ENCODE results near the gene M1AP.
A peak's percentile ranks its signal among the peaks of the same experiment; 100 is the strongest.

M1AP gene

DNA sequence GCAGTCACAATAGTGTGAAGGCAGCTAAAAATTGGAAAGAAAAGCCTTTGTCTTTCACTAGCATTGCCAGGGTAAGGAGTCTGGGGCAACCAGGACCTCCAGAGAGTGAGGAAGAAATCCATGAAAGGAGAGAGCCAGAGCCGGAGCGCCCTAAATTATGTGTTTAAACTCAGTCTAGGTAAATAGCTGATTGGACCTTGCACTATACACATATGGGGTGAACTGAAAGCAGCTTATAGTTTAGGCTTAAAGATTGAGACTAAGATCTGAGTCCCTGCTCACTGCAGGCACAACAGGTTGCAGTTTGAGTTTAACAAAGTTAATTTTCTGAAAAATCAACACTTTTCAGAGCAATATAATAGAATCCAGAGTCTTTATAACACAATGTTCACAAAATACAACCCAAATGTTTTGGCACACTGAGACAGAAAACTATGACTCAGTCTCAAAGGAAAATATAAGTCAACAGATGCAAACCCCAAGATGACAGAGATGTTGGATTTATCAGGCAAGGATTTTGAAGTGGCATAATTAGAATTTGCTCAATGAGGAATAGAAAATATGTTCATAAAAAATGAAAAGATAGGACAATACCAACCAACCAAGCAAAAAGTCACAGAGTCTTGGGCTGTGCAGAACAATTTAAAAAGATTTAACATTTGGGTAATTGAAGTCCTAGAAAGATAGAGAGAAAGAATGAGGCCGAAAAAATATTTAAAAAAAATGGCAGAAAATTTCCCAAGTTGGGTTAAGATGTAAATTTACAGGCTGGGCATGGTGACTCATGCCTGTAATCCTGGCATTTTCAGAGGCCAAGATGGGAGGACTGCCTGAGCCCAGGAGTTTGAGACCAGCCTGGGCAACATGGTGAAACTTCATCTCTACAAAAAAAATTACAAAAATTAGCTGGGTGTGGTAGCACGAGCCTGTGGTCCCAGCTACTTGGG is 54.0 kb downstream of the M1AP start:
- DNase-seq, result no peak

DNA sequence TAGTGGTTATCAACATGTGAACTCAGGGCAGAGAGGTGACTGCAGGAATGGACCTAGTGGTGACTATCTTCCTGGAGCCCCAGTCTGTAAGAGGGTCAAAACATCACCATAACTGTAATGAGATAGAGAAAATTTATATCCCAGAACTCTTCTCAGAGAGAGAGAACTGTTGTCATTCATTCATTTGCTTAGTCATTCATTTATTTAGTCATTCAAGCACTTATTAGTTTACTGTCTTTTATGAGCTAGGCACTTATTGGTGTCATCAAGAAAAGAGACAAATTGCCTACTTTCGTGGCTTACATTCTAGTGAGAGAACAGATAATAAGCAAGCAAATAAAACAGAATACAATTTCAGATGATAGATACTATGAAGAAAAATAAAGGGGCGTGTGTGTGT is 59.5 kb downstream of the M1AP start:
- no peak for DNase-seq

DNA sequence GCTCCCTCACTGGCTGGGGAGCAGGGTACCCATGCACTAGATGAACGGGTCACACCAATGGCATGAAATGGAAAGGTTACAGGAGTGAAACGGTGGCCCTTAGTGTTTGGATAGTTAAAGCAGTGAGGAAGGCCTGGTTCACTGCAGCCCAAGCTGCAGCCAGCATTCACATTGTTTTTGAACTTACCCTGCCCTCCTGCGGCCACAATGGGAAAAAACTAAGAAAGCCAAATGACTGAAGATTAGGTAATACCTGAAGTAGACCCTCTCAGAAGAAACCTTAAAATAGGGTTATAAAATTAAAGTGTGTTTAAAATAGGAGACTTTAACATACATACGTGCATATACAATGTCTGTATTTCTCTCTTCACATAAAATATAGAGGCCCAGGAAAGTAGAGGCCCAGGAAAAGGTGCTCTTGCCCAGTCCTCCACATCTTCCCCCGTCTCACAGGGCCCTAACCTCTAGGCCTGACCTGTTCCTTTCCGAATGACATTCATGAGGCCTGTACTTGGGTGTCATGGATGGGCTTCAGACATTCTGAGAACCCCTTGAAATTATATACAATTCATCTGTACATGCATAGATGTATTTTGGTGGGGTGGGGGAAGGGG is 60.4 kb downstream of the M1AP start:
- peak; percentile 30 to 69 for DNase-seq

DNA sequence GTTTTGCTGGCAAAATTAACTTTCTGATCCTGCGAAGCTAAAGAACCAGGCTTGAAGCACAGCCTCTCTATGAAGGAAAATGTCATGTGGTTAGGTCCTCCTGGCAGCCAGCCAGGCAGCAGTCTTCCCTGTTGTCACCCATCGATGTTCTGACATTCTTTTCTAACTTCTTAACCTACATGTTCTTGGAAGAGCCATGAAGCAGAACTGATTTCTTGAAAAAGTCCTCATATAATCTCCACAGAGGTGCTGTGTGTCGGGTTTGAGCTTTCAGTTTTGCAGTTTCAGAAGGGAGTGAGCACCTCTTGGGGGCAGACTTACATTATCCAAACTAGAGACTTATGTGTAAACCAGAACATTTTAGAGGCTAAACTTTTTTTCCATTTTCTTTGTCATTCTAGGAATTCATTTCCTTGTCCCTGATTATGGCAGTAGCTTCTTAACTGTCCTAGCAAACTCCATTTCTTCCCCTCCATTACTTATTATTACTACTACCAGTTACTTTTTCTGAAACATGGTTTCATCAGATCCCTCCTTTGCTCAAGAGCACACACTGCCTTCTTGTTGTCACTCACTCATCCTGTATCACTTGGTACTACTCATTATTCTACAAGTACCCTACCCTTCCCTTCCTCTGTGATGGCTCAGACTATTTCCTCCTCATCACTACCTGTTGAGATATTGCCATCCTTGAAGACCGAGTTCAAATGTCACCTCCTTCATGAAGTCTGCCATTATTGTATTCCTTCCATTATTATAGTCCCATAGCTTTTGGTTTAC is 62.5 kb downstream of the M1AP start:
- peak in 1 of 2 experiments; percentile 2 for DNase-seq

DNA sequence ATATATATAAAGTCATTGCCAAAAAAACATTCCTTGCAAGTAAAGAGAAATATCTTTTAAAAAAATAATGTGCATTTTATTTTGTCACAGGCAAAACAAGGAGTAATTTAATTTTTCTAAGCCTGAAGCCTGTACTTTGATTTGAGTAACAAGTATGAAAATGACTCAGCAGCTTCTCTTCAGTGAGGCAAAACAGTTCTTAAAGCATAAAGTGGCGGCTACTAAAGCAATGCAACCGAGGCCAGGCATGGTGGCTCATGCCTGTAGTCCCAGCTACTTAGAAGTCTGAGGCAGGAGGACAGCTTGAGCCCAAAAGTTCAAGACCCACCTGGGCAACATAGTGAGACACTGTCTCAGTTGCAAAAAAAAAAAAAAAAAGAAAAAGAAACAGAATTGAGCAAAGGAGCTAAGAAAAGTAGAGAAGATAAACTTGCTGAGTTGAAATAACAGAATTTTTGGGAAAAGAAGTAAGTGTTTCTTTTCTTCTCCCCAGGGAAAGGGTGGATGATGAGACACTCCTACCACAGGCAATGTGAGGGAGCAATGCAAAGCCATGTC is 64.0 kb downstream of the M1AP start:
- DNase-seq, result no peak

DNA sequence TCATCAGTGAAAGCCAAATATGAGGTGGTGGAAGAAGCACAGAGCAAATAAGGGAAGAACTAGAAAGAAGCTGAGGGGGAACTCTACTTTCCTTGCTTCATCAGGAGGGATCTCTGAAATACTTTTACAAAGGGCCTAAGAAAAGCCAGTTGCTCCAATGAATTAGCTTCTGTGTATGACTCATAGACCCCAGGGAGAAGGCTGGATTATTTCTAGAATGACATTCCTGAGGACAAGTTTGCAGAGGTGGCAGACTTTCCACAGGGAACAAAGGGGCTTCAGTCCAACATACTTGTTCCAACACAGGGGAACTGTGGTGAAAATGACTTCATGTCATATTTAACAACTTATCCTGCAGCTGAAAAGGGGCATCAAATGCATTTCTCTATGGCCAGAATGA is 64.6 kb downstream of the M1AP start:
- DNase-seq, result no peak

DNA sequence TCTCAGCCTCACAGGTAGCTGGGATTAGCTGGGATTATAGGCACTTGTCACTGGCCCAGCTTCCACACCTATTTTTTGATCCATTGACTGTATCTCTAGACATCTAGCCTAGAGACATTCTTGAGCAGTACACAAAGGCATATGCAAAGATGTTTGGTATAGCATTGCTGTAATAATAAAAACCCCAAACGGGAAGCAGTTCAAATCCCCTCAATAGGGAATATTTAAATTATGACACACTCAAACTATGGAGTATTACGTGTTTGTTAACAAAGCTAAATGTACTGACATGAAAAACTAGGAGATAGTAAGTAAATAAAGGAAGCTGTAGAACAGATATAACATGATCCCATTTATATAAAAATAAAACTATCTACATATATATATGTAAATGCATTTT is 65.9 kb downstream of the M1AP start:
- no peak for DNase-seq

DNA sequence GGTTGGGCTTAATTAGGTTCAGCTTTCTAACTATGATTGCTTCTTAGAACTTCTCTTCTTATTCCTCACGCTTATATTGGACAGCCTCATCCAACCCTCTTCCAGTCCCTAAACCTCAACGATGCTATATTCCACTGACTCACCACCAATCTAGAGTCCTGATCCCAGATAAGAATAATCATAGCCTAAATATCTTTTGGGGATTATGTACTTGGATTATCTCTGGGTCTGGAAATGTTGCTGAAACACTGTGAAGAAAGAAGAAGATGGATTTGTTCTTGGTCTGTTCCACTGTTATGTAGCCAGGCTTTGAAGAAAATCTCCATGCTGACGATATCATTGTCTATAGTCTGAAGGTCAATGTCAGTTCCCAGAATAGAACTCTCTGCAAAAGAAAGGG is 66.7 kb downstream of the M1AP start:
- no peak for DNase-seq

DNA sequence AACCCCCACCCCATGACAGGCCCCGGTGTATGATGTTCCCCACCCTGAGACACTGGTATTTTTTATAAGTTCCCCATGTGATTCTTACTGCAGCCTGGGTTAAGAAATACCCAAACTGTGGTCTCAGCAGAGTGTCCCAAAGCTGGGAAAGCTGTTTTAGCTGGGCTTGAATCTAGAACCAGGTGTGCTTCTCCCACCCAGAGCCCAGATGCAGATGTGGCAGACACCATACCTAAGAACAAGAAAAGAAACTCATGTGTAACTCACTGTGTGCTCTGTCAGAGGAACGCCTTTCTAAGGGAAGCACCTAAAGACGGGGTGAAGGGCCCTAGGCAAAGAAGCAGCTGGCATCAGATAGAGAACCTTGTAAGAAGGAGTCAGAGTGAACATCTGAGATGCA is 69.7 kb downstream of the M1AP start:
- no peak for DNase-seq

DNA sequence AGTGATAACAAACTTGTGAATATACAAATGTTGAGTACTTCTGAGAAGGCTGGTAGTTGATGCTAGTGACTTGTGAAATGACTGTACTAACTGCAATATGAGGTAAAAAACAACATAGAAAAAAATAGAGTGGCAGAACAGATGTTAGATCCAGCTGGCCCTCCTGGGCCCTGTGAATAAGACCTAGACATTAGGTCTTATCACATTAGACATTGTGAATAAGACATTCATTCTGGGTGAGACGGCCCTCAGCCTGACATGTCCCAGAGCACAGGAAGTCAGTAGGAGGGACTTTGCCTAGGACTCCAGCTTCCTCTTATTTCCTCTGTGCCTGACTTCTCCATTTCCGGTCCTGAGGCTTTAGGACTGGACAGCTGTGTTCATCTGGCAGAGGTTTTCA is 70.7 kb downstream of the M1AP start:
- peak; percentile 8 to 77 for DNase-seq

DNA sequence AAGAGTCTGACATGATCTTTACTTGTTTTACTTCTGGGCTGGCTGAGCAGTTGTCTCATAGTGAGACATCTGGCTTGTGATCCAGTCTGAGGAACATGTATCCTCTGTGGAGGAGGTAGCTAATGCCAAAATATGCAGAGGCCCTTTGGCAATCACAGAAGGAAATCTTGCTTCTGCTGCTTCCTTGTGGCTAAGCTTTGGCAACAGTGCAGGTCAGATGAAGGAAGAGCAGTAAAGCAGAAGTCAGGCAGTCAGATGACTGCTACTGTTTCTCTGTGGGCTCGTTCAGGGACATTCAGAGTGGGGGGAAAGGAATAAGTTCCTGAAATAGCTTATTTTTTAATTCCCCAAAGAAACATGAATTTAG is 71.3 kb downstream of the M1AP start:
- DNase-seq, result peak in 1 of 2 experiments; percentile 60

DNA sequence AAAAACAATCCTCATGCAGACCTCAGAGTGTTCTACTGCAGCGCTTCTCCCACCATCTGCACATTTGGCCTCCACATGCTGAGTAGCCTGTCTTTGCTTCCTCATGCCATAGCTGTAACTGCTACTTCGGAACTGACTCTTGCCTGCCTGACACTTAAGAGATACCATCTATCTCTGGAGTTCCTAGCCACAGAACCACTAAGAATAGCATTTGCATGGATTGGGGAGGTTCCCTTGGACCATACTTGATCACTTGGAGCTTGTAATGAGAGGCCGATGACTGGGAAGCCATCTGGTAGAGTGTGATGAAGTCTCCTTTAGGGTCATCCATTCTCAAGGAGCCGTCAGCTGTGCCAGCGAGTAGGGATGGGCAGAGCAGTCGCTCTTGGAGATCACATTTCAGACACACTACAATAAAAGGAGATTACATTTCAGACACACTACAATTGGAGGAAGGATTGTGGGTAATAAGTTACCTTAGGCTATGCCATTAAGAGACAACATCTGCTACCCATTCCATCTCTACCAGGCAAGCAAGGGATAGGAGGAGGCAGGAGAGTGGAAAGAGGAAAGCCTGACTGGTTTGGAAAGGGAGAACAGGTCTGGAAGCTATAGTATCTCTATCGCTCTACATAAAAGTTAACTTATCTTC is 71.8 kb downstream of the M1AP start:
- peak; percentile 93 to 98 for DNase-seq

DNA sequence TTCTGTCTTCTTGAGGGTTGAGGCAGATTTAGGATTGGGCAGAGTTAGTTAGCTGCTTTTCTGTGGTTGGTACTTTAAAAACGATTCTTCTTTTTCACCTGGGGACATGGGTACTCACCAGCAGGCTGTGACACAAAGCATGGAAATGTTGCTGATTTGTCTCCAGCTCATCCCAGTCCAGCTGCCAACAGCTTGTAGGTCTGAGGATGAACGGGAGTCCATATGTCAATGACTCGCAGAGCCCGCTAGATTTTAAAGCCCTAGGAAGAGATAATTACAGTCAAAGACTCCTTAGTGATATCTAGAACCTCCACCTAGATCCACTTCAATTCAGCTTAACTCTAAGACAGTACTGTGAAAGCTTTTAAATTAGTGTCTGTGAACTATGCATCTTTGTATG is 72.8 kb downstream of the M1AP start:
- DNase-seq, result peak; percentile 25 to 80

DNA sequence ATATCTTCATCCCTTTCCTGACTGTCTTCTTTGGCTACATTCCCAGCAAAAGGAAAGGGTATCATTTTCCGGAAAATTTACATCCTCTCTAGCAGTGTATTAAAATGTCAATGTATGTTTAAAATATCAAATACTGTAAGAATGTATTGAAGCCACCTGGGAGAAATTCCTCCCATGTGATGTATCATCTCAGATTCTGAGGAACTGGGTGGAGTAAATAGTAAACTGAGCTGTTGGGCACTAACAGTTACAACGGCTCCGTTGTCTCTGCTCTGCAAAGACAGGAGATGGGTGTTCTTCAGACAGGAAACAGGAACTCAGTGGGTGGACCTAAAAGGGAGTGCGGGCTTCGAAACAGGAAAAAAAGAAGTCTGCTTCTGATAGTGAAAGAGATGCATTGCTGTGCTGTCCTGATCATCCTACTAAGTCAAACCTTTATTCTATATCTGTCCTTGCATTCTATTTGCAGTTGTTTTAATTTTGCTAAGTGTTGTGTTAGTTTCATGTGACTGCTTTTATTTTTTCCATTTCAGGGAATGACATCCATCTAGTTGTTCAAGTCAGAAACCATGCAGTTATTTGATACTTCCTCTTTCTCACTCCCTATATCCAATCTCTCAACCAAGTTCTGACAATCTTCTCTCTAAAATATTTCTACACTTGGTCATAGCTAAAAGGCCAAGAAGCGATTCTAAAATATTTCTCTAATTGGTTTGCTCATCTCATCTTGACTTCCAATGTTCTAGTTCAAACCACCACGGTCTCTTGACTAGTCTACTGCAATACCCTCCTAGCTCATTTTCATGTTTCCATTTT is 74.2 kb downstream of the M1AP start:
- DNase-seq, result no peak

DNA sequence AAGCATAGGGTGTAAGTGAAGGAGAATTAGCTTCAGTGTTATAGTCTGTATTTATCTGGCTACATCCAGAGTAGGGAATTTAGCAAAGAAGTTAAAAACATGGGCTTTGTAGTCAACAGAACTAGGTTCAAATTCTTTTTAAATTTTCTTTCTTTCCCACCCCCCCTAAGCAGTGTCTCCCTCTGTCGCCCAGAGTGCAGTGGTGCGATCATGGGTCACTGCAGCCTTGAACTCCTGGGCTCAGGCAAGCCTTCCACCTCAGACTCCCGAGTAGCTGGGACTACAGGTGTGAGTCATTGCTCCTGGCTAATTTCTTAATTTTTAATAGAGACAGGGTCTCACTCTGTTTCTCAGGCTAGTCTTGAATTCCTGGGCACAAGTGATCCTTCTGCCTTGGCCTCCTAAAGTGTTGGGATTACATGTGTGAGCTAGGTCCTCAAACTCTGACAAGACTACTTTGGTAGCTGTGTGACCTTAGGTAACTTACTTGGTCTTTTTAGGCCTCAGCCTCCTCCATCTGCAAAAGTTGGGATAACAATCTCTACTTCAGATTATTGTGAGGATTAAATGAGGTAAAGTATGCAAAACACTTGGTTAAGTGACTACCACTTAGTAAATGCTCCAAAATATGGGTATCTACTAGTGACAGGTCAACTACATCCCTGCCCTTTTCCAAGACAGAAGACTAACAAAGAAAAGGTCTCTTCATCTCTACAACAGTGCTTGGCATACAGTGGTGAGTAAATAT is 75.8 kb downstream of the M1AP start:
- no peak for DNase-seq

DNA sequence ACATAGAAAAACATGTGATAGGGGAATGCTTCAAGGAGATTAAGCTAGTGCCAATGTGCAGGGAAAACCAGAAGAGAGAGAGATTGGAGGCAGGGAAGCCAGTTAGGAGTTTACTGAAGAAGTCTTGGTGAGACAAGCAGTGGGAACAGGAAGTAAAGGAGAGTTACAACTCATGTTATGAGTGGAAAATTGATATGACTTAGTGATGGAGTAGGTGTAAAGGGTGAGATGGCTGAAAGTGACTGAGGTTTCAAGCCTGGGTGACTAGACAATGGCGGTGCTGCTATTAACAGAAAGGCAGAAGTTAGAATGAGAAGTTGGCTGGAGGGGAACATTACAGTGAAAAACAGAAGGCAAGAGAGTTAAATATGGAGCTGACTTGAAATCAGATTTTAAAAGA is 77.1 kb downstream of the M1AP start:
- no peak for DNase-seq

DNA sequence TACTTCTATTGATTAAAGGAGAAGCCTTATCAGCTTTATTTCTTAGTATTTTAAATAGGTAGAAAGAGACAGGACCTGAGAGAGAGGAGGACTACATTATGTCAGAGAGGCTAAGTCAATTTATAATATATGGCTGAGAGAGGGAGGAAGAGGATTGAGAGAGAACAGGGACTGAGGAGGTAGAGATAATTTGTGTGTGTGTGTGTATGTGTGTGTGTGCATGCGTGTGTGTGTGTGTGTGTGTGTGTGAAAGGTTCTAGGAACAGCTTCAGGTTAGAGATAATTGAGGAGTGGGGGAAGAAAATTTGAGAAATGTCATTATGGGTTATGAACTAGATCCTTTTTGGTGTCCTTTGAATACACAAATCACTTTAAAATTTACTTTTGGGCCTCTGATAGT is 78.4 kb downstream of the M1AP start:
- DNase-seq, result no peak

DNA sequence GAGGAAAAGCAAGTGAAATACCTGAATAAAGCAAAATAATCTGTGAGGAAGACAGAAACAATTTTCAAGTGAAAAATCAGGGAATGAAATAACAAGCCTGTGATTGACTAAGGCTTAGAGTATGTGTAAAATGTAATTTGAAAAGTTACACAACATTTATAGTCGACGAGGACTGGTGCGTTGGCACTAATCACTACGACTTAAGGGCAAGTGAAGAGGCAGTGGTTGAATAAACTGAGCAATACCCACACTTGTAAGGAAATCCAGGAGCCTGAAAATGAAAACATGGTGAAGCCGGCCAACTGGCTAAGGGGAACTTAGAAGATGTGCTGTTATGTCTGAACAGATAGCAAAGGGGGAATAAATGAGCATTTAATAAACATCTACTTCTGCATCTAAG is 80.2 kb downstream of the M1AP start:
- DNase-seq, result no peak

DNA sequence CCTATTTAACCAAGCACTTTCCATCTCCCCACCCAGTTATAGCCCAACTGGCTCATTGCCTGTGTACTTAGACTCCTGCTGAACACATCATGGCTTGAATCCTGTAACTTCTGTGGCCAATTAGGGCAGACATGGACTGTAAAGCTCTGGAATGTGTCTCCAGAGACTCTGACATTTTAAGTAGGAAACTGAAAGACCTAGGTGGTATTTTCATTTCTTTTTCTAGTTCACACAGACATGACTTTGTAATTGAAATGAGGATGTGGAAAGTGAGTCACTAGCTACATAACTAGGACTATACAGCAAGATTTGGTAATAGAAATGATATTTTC is 81.4 kb downstream of the M1AP start:
- DNase-seq, result no peak

DNA sequence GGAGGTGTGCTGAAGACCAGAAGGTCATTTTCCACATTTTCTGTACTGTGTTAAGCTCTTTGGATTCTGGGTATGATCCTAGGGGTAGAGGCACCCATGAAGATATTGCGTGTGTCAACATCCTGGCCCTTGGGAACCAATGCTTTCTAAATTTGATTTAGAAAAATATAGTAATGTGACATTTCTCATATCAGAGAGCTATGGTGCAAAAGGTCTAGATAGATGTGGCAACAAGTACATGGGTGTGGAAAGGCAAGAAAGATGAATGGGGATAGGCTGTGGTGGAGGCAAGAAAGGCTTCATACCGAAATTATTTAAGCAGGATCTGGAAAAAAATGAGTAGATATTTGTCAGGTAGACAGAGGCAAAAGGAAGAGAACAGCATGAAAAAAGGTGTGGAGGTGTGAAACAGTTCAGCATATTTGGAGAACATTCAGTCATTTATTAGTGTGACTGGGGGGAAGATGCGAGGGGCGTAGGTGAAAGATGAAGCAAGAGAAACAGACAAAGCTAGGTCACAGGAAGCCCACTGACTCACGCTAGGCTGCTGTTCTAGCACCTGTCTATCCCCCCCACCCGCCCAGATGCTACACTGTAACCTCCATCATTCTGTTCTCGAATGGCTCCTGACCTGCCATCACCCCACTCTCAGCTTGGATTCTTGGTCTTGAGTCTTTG is 81.9 kb downstream of the M1AP start:
- no peak for DNase-seq

DNA sequence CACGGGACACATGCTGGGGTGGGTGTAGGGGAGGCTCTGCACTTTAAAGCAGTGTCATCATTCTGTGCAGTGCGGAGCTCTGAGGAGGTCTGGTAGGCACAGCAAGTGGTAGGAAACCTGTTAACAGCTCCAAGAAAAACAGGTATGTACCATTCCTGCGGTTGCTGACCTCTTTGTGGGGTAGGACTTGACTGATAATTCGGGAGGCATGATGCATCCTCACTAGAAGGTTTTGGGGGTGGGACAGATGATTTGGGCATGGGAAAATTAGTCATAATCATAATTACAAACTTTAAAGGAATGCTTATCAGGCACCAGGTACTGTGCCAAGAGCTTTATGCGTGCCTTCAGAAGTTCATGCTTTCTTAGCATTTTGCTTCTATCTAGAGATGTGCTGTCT is 83.9 kb downstream of the M1AP start:
- no peak for DNase-seq
